GM21423 (cell line): Measurements from ENCODE around the gene PTCD3.
A peak's percentile ranks its signal among the peaks of the same experiment; 100 is the strongest.

ENCODE experiments used
- ATAC-seq: cut with Tn5 transposase; IDR thresholded peaks from one replicate; pipeline ENCODE4 v1.9.1; 2021; ENCODE audit warnings: mild to moderate bottlenecking, moderate library complexity; ENCODE audit not compliant: unreplicated experiment

Gene PTCD3

DNA sequence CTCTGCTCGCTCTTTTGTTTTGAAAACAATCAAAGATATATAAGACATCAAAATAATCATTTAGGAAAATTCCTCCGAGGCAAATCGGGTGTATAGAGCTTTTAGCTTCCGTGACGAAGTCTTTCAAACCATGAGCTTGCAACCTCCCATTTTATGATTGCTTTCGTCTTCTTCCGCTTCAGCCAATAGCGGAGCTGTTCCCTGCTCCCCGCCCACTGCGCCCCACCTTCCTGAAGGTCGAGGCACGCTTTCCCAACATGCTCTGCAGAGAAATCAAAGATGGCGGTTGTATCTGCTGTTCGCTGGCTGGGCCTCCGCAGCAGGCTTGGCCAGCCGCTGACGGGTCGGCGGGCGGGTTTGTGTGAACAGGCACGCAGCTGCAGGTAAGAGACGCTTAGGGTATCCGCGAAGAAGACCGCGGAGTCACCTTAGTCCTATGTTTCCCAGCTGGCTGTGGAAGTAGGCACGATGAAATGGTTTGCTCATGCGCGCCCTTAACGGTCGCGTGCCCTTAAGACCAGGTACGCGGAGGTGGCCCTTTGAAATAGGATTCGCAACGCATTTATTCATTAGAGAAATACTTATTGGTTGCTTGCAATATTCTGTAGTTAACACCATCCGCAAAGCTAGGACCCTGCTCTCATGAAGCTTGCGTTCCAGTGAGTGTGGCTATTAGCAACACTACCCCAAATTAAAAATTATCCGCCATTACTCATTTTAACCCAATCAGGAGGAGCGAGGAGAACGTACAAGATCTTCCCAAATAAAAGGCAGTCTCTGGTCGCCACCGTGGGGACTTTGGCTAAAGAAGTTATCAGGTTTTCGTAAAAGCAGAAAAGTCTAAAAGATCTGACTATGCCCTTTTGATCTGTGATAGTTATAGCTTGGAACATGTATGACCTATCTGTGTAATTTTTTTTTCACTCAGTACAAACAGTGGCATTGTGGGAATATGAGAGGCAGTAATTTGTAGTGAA, at the start of gene PTCD3:
PTCD3 (plus strand) TSS at position 267 of the 977 bp plus-strand sequence; CDS start at position 280, 13 bp downstream.
- ATAC-seq, result peak; percentile 91

DNA sequence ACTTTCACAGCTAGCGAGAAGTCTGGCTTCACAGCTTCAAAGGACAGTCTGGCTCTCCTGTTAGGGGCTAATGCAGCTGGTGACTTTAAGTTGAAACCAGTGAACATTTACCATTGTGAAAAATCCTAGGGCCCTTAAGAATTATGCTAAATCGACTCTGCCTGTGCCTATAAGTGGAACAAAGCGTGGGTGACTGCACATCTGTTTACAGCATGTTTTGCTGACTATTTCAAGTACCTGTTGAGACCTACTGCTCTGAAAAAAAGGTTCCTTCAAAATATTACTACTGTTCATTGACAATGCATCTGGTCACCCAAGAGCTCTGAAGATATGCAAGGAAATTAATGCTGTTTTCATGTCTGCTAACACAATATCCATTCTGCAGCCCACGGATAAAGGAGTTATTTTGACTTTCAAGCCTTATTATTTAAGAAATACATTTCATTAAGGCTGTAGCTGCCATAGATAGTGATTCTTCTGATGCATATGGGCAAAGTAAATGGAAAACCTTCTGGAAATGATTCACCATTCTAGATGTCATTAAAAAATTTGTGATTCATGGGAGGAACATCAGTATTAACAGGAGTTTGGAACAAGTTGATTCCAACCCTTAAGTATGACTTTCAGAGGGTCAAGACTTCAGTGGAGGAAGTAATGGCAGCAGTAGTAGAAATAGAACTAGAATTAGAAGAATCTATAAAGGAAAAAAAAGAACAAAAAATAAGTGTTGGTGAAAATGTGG, 49.3 kb upstream of the PTCD3 start:
- ATAC-seq, result no peak

DNA sequence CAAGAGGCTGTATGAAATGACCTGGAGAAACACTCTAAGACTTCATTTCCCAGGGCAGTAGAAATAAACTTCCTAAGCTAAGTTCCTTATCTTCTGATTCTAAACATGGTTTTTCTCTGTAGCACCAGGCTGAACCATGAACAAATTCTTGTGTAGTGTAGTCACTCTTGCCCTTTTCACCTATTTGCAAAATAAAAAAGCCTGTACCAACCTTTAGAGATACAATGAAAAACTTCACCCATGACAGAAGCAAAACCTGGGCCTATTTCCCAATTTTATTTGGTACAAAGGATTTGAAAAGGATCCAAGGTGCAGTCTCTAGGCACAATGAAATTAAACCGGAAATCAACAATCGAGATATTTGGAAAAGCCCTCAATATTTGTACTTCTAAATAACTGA, 44.0 kb upstream of the PTCD3 start:
- no peak for ATAC-seq

DNA sequence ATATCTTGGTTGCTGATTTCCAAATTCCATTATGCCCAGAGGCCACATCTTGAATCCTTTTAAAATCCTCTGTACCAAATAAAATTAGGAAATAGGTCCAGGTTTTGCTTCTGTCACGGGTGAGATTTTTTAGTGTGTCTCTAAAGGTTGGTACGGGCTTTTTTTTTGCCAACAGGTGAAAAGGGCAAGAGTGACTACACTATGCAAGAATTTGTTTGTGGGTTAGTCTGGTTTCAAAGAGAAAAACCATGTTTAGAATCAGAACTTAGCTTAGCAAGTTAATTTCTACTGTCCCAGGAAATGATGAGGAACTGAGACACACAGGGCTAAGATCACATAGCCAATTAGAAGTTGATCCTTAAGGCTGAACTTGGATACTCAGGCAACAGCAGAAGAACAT, 42.0 kb upstream of the PTCD3 start:
- ATAC-seq, result no peak

DNA sequence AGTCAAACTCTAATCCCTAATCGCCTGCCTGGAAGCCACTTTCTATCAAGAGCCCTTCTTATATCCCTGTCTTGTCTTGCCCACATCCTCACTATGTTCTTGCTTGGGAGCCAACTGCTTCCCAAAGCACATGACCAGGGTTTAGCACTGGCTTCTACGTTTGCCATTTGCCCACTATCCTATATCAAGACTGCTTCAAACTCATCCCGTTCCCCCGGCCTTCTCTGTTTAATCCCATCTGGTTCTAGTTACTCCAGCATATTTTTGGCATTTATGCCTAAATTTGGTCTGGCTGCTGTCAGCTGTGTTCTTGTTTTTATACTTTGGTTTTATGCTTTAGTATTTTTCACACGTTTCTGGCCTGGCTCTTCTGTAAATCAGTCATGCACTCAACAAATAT, 40.5 kb upstream of the PTCD3 start:
- ATAC-seq, result no peak

DNA sequence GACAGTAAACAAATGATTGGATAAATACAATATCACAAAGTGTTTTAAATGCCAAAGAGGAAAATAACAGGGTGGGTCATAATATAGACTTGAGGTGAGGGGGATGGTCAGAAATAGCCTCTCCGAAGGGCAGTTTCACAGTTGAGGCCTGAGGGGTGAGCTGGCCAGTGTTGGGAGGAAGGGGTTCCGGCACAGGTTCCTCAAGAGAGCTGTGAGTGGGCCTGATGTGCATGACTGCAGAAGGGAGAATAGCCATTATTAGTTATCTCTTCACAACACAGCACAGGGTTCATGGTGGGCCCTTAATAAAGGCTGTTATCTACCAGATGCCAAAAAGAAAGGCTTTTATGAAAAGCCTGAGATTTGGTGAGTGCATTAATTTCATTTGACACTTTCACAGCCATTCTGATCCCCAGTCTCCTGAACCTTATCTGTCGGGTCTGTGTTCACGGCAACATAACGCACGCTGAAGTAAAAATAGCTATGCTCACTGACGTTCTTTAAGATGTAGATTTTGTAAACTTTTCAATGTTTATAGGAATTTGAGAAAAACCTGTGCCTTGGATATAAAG, 39.9 kb upstream of the PTCD3 start:
- ATAC-seq, result no peak

DNA sequence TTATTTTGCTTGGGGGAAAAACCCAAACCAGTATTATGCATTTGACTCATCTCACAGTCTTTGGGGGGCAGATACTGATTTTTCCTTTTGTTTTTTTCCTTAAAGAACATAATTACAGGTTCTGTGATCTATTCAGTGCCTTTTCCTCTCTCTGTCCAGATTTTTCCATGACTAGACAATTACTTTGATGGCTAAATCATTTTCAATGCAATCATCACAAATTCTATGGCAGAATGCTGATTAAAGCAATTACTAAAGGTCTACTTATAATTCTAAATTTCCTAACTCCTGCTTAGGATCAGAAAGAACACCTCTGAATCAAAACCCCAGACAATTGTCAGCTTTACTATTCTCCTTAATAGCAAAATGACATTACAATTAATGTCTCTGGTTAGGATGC, 39.1 kb upstream of the PTCD3 start:
- ATAC-seq, result no peak

DNA sequence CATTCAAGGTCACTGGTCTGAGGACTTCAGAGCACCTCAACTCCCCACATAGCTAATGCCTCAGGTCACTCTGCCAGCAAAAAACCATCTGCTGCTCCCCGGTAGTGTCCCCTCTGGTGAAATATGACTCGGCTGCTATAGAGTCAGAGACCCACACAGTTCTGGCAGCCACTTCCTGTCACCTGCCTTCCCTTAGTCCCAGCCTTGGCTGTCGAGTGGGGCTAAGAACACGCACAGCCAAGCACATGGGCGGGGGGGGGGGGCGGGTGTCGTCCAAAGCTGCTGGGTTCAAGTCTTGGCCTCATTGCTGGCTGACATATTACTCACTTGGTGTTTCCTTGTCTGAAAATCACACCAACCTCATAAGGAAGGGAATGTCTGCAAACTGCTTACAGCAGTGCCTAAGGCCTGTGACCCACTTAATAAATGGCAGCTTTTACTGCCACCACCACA, 37.9 kb upstream of the PTCD3 start:
- ATAC-seq, result peak; percentile 51

DNA sequence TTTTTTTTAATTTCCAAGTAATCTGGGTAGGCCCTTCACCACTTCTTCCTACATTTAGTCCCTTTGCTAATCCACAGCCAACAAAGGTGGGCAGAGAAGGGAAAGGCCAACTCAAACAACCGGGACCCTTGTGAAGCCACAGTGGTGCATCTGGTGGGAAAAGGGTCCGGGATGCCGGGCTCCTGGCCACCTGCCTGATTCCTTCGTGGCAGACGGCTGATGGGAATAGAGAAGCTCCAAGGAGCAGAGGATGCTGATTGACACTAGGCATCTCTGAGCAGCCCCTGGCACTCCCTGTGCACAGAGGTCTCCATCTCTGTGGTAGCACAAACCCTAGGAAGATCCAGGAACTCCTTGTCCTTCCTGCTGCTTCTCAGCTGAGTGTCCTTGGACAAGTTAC, 37.4 kb upstream of the PTCD3 start:
- ATAC-seq, result no peak

DNA sequence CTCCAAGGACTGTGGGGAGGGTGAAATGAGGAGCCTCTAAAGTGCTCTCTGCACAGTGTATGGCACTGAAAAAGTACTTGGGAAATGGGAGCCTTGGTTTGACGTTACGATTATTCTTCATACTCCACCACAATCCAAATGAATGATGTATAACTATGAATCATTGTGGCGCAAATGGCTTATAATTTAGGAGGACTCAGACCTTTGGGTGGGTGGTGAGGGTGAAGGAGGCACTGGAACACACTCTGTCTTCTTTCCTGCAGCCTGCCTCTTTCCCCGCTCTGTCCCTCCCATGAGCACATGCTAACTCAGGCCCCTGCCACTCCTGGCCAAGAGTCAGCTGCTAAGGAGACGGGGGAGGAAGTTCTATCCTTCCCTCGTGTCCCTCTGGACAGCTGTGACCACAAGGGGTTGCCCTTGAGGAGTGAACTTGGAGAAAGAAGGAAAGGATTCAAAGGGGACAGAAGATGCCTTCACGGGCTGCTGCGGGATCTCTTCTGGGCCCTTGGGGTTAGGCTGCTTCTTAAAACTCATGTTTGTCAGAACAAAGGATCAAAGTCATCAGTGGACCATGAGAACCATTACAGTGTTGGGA, 36.8 kb upstream of the PTCD3 start:
- no peak for ATAC-seq

DNA sequence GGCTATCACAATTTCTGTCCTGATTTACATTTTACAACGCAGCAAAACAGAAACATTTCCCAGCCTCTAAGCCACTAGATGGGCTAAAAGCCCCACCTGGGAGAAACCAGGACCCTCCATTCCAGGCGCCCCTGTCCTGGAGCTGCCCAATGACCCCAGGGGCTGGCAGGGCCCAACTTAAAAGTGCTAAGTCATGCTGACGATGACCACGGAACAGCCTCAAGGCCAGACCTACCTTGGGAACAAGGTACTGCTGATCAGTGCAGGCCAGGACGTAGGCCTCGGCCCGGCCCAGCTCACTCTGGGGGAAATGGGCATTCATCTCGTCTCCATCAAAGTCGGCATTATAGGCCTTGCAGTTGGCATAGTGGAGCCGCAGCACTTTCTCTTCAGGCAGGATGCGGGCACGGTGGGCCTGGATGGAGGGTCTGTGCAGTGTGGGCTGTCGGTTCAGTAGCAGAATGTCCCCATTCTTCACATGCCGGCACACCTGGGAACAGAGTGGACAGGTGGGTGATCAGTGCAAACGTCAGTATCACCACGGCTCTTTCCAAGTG, 36.2 kb upstream of the PTCD3 start:
- ATAC-seq, result no peak

DNA sequence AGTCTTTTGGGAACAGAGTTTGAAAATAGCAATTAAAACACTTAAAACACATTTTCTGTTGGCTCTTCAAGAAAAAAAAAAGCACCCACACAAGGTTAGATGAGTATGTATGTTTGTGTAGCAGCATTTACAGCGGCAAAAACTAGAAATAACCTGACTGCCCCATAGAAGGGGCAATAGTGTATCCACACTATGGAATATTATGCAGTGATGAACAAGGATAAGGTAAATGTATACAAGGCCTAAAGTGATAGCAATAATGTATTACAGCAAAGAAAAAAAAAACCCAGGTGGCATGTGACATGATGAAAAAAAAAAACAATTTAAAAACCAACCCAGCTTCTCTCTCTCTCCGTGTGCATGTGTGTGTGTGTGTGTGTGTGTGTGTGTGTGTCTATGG, 35.2 kb upstream of the PTCD3 start:
- no peak for ATAC-seq

DNA sequence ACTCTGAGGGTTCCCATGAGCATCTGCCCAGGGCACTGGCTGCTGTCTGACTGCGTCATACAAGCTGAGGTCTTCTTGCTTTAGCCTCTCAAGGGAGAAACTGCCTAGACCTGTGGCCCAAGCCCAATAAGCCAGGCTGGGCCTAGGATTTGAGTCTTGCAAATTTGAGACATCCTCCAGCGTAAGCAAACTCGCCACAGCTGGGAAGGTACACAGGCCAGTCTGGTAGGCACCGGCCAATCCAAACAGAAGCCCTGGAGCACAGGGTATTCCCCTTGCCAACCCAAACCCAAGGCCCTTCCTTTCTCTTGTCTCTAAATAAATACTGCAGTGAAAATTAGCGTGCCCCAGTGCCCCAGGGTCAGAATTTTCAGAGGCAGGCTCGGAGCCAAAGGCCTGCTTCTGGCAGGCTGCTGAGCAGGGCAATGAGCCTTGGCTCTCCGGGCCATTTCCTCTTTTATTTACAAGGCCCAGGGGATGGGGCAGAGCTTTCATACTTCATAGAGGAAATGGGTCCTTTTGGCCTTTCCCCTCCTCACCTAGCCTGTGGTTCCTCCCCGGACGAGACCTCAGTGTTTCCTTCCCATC, 33.7 kb upstream of the PTCD3 start:
- ATAC-seq, result peak; percentile 74

DNA sequence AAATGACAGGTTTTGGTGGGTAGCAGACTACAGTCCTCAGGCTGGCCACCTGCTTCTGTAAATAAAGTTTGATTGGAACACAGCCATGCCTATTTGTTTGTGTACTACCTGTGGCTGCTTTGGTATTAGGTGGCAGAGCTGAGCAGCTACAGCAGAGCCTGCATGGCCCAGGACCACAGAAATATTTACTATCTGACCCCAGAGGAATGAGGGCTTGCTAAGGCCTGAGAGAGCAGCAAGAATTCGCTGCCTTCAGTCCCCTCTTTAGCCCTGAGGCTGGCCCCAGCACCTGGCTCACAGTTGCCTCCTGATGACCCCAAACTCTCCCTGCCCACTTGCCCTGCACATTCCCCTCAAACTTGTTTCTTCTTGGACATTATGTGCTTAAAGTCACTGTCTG, 32.8 kb upstream of the PTCD3 start:
- no peak for ATAC-seq

DNA sequence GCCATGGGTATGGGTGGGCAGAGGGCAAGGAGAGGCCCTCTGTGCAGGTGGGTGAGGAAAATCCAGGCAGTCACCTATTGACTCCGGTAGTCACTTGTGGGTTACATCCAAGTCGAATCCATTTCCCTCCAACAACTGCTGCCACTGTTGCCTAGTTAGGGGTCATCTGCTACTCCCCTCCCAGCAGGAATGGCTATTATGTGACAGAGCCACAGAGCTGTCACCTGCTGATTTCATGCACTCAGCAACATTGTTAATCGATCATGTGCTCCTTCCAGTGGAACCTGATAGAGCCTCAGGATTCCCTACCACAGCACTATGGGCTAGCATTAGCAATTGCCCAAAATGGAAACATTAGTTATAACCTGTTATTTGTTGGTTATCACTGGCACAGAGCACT, 31.8 kb upstream of the PTCD3 start:
- no peak for ATAC-seq

DNA sequence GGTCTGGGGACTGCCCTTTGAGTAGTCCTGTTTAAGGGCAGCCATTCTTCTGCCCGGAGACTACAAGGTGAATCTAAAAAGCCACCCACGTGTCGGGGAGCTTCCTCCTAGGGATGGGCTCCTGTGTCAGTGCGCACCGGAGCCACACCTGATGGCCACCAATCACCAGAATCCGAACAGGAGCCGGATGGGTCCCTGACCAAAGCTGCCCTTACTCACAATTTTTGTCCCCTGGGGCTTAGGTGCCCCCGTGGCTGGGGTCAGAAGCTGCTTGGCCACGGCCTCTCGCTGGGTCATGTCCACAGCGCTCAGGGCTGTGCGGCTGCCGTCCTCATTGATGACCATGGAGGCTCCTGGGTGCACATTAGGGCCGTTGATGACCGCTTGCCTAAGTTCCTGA, 31.2 kb upstream of the PTCD3 start:
- no peak for ATAC-seq

DNA sequence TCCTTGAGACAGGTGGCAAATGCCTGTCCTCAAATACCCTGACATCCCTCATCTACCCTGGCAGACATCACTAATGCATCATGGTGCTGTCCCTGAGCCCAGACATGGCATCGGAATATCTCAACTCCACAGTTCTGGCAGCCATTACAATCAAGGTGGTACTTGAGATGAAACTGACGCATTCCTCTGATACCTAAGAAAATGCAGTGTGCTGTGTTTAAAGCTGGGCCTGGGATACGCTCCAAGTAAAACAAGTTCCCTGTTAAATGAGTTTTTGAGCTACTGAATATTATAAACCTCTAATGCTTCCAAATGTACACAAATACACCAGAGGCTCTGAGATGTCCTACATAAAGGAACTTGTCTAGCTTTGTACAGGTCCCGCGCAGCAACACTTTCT, 30.1 kb upstream of the PTCD3 start:
- no peak for ATAC-seq

DNA sequence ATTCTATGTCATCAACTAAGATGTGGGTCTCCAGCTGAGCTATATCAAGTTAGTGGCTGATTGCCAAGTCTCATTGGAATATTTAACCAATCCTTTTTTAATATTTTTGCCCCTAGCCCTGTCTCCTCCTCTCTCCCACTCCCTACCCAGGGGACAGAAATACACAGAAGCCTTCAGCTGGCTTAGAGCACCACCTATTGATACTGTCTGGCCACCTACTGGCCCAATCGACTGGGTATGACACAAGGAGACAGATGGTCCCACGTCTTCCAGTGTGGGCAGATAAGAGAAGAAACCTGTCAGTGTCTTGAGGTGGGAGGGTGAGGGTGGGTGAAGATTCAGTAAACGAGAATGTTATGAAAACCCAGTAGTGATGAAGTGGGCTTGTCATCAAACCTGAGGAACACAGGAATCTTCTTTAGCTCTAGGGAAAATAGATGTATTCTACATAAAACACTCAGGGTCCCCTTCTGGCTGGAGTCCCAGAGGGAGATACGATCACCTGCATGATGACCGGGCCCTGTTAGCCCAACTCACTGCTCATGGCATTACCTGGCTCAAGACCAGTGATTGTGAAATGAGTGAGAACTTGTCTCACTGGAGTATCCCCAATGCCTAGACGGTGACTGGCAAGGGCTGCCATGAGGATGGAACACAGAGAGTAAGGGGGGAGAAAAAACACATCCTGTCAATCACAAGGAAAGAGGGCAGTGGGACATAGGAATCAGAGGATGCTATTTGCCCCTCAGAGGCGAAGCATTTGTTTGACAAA, 27.1 kb upstream of the PTCD3 start:
- no peak for ATAC-seq

DNA sequence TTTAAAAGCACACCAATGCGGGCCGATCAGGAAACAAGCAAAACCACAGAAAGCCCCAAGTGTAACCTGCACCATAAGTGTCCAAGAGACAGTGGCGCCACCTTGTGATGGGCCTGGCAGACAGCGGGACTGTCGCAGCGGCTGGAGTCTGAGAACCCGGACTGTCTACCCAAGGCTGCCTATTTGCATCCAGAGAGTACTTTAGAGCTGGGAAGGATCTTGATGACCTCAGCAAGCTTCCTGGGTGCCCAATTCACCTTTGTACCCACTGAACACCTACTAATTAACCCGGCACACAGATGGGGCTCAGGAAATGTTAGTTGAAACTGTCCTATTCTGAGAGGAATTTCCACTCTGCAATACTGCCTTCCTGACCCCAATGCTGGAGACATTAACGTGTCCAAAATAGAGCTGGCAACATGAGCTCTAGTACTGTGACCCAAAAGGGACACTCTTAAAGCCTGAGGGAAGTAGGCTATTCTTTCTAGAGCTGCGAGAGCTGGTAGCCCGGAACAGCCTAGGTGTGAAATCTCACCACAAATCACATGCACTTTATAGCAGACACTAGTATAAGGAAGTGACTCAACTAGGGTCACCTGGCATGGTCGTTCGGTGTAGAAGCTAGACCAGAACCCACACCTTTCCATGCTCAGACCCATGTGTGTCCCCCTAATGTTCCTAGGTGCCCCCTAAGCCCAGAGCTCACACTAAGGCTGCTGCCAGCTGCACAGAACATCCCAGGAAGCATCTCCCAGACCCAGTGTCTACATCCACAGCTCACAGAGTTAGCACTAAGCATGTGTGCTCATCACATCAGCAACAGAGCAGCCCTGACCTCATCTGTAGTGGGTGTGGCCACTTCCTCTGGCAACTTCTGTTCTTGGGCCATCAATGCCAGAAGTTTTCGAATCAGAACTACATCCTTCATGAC, 25.8 kb upstream of the PTCD3 start:
- ATAC-seq, result peak; percentile 78
